Amniotic epithelial cell (primary cell): Measurements from ENCODE around the gene DONSON.

ENCODE experiments used
- DNase-seq: peaks from one replicate; pipeline ENCODE4 v3.0.0-alpha.2; 2010; ENCODE audit warnings: low read depth

The DONSON gene

GRCh38 chr21:33541756-33542639, 46.5 kb downstream of the DONSON start, which contains the start of gene GART:
Gene GART (minus strand): TSS chr21:33542117. CDS start chr21:33539315, 2,802 bp downstream.
- DNase-seq: peak; percentile 62

- peak; percentile 29 for DNase-seq
Observed at GRCh38 chr21:33541105-33541711, 47.3 kb downstream of the DONSON start.

GRCh38 chr21:33540711-33541104, 47.8 kb downstream of the DONSON start:
- no peak for DNase-seq

GRCh38 chr21:33539616-33540015, 48.9 kb downstream of the DONSON start:
- peak; percentile 85 for DNase-seq

- no peak for DNase-seq
Observed at GRCh38 chr21:33537212-33537611, 51.3 kb downstream of the DONSON start.

GRCh38 chr21:33531007-33531406, 57.5 kb downstream of the DONSON start:
- DNase-seq: no peak
